Cardiac fibroblast (primary cell): ENCODE data around the gene ANKS3.

Experiments
- DNase-seq, 2 donors: peaks; one replicate each; pipeline versions ENCODE4 v3.0.0 to v3.0.0-alpha.2; 2010; ENCODE audit warnings: low read depth in 2 of 2
- H3K4me3 ChIP-seq, 2 donors: replicated peaks in 1 of 2; 1 replicate in 1 of 2; 2 replicates in 1 of 2; pipeline ENCODE4 v1.5.1; 2011; ENCODE audit warnings: low read depth in 2 of 2, low read length in 2 of 2, mild to moderate bottlenecking in 2 of 2, moderate library complexity in 1 of 2
- CTCF ChIP-seq: IDR thresholded peaks from one replicate; pipeline ENCODE4 v1.5.1; 2011; ENCODE audit warnings: low read depth, mild to moderate bottlenecking, low read length, inconsistent platforms

Gene ANKS3

GRCh38 chr16:4737545-4737944 is 3.5 kb upstream of the ANKS3 start:
- DNase-seq, result no peak
- no peak for TF ChIP-seq CTCF
- no peak overlapping the region for H3K4me3 ChIP-seq

- DNase-seq, result no peak
- no peak for TF ChIP-seq CTCF
- no peak overlapping the region for H3K4me3 ChIP-seq
Measured at GRCh38 chr16:4736546-4736945, 2.5 kb upstream of the ANKS3 start.

- peak overlapping the region; percentile 97 to 98 for H3K4me3 ChIP-seq
- DNase-seq, result peak; percentile 81 to 88
- no peak for TF ChIP-seq CTCF
Measured at GRCh38 chr16:4734730-4735535, 862 bp upstream of the ANKS3 start.

GRCh38 chr16:4733747-4734062 is 366 bp downstream of the ANKS3 start:
- H3K4me3 ChIP-seq, result peak overlapping the region; percentile 97 to 98
- no peak for DNase-seq
- TF ChIP-seq CTCF, result no peak

- no peak for DNase-seq
- peak overlapping the region; percentile 97 to 98 for H3K4me3 ChIP-seq
- no peak for TF ChIP-seq CTCF
Measured at GRCh38 chr16:4733211-4733742, 794 bp downstream of the ANKS3 start.

GRCh38 chr16:4729876-4730275 is 4.2 kb downstream of the ANKS3 start:
- DNase-seq, result no peak
- no peak for TF ChIP-seq CTCF
- H3K4me3 ChIP-seq, result no peak overlapping the region
